Hepatocyte (in vitro differentiated cells): ENCODE results near the gene NOC4L. TPM values are rescaled to one million over a fixed set of nuclear protein-coding genes. Genes with fewer than 3 reads are reported as not detected.

Source experiments
- DNase-seq: peaks from one replicate; pipeline ENCODE4 v3.0.0-alpha.2; 2016; ENCODE audit warnings: low spot score
- H2AFZ ChIP-seq: fragments of 200-600 bp; sonication (generic); 2 replicates; pipeline ENCODE4 v1.6.0; 2016; ENCODE audit warnings: antibody characterized with exemption, mild to moderate bottlenecking
- H3K27ac ChIP-seq: fragments of 200-600 bp; sonication (generic); 2 replicates; pipeline ENCODE4 v1.5.1; 2016; ENCODE audit warnings: mild to moderate bottlenecking
- H3K27me3 ChIP-seq: fragments of 200-600 bp; sonication (generic); 2 replicates; pipeline ENCODE4 v1.6.1; 2016
- H3K36me3 ChIP-seq: fragments of 200-600 bp; sonication (generic); replicated peaks from 2 replicates; pipeline ENCODE4 v1.5.1; 2016; ENCODE audit warnings: low read depth; ENCODE audit not compliant: insufficient read depth
- H3K4me1 ChIP-seq: fragments of 200-600 bp; sonication (generic); 2 replicates; pipeline ENCODE4 v1.5.1; 2016; ENCODE audit warnings: mild to moderate bottlenecking, moderate library complexity; ENCODE audit not compliant: insufficient read depth
- H3K4me2 ChIP-seq: fragments of 200-600 bp; sonication (generic); 2 replicates; pipeline ENCODE4 v1.6.0; 2016
- H3K4me3 ChIP-seq: fragments of 200-600 bp; sonication (generic); 2 replicates; pipeline ENCODE4 v1.5.1; 2016; ENCODE audit warnings: mild to moderate bottlenecking
- H3K79me2 ChIP-seq: fragments of 200-600 bp; sonication (generic); 2 replicates; pipeline ENCODE4 v1.6.0; 2017; ENCODE audit warnings: mild to moderate bottlenecking
- H3K9me2 ChIP-seq: fragments of 200-600 bp; sonication (generic); replicated peaks from 2 replicates; pipeline ENCODE4 v1.6.0; 2017; ENCODE audit warnings: mild to moderate bottlenecking; ENCODE audit not compliant: insufficient read depth
- H3K9me3 ChIP-seq: fragments of 200-600 bp; sonication (generic); 2 replicates; pipeline ENCODE4 v1.5.1; 2016; ENCODE audit warnings: low read depth, mild to moderate bottlenecking
- H4K20me1 ChIP-seq: fragments of 200-600 bp; sonication (generic); 2 replicates; pipeline ENCODE4 v1.6.0; 2016; ENCODE audit warnings: mild to moderate bottlenecking; ENCODE audit not compliant: insufficient read depth, poor library complexity, severe bottlenecking
- EZH2 ChIP-seq: fragments of 200-600 bp; sonication (generic); IDR thresholded peaks from 2 replicates; pipeline ENCODE4 v1.6.1; 2016; ENCODE audit warnings: antibody characterized with exemption, mild to moderate bottlenecking, borderline replicate concordance
- EZH2phosphoT487 ChIP-seq: fragments of 200-600 bp; sonication (generic); IDR thresholded peaks from one replicate; pipeline ENCODE4 v1.6.1; 2018; ENCODE audit warnings: antibody characterized with exemption, mild to moderate bottlenecking, low read depth, moderate library complexity; ENCODE audit not compliant: unreplicated experiment, severe bottlenecking
- WGBS: methylation state at CpG from one replicate; pipeline ENCODE4 v1.1.6; 2016; ENCODE audit warnings: low lambda C conversion rate; ENCODE audit errors: missing lambda C conversion rate; 5-methylcytosine and 5-hydroxymethylcytosine counted together
- polyA plus RNA-seq: library from polyadenylated mRNA; unstranded; fragments of >200 nt; fragmentation: Nextera tagmentation; extraction: Ambion mirVana; gene quantifications from 2 replicates; pipeline ENCODE4 v1.2.1, GENCODE V29; 2016
- total RNA-seq: library from RNA; depleted of rRNA; stranded (reverse); fragments of >200 nt; gene quantifications from 2 replicates; pipeline ENCODE4 v1.2.3, GENCODE V29; 2014
- TF ChIP-seq, protein P1 (sequence below): fragments of 200-600 bp; sonication (generic); IDR thresholded peaks from 2 replicates; pipeline ENCODE4 v1.5.1; 2016; ENCODE audit warnings: antibody characterized with exemption, mild to moderate bottlenecking; ENCODE audit not compliant: poor library complexity

Gene NOC4L
- total and polyA plus RNA-seq, 2 experiments from 2014 or later = 8.9 to 31.8 TPM

DNA sequence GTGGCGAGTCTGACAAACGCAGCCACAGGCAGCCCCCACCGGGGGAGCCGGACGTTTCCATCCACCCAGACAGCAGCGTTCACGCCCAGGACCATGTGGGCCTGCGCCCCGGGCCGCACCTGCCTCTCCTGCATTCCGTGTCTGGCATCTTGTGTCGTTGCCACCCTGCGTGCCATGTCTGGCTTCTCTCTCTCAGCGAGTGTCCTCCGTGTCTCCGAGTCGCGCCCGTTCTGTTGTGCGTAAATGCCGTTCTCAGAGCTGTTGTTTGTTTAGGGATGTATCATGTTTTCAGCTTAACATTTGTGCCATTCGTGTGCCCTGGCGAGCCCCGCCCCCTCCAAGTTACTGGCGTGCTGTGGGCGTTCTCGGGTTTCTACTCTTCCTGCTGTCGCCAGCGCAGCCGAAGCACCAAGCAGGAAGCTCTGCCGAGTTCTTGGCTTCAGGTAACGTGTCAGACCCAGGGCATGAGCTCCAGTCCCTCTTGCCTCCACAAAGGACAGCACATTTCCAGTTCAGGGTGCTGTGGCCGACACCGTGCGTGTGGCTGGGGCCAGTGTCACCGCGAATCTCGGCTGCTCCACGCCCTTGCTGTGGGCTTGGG lies 34.6 kb downstream of the NOC4L start:
- H3K36me3 ChIP-seq = no peaks in the 10 kb centered on the region
- H3K9me2 ChIP-seq = no peaks in the 10 kb centered on the region
- whole genome bisulfite sequencing = 74% methylated on average over 39 of the region's 39 CpGs
- no peaks in the 10 kb centered on the region for H3K4me1 ChIP-seq
- no peak overlapping the region for H2AFZ ChIP-seq
- H3K27ac ChIP-seq = no peak overlapping the region
- TF ChIP-seq EZH2phosphoT487 (no peak), EZH2 (no peak)
- TF ChIP-seq, protein P1, sequence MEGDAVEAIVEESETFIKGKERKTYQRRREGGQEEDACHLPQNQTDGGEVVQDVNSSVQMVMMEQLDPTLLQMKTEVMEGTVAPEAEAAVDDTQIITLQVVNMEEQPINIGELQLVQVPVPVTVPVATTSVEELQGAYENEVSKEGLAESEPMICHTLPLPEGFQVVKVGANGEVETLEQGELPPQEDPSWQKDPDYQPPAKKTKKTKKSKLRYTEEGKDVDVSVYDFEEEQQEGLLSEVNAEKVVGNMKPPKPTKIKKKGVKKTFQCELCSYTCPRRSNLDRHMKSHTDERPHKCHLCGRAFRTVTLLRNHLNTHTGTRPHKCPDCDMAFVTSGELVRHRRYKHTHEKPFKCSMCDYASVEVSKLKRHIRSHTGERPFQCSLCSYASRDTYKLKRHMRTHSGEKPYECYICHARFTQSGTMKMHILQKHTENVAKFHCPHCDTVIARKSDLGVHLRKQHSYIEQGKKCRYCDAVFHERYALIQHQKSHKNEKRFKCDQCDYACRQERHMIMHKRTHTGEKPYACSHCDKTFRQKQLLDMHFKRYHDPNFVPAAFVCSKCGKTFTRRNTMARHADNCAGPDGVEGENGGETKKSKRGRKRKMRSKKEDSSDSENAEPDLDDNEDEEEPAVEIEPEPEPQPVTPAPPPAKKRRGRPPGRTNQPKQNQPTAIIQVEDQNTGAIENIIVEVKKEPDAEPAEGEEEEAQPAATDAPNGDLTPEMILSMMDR = no peak
- peaks cover 37% of the 10 kb centered on the region for H3K27me3 ChIP-seq
- no peaks in the 10 kb centered on the region for H3K79me2 ChIP-seq
- H3K4me3 ChIP-seq = no peak overlapping the region
- H3K4me2 ChIP-seq = no peak overlapping the region
- DNase-seq = no peak
- H3K9me3 ChIP-seq = no peaks in the 10 kb centered on the region
- H4K20me1 ChIP-seq = no peaks in the 10 kb centered on the region

DNA sequence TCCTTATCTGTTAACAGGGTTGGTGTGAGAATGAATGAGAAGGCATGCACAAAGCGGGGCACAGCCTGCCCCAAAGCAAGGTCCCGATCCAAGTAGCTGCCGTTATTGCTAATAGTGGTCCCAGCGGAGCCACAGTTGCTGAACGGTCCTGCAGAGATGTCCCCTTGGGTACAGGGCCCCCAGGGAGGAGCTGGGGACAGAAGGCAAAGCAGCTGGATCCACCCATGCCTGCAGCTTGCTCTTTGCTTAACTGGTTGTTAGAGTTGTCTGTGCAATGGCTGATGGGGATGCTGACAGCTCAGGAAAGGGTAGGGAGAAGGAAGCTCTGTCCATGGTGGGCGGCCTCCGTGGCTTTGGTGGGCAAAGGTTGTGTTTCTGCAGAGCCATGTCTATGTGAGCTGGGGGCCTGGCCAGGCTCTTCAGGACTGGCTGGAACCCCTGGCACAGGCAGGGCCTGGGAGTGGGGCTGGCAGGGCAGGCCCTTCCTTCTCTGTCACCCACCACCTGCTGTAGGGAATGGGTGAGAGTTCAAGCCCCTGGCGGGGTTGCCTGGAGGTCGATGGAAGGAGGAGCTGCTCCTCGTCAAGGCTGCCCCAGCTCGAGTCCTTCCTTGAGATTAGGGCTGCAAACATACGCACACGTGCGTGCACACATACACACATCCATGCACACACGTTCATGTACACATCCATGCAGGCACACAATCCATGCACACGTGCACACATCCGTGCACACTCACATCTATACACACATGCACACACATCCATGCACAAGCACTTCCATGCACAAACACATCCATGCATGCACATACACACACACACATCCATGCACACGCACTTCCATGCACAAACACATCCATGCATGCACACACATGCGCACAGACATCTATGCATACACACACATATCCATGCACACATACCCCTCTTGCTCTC lies 35.4 kb downstream of the NOC4L start:
- Histone ChIP-seq H3K4me1 (no peaks in the 10 kb centered on the region), H3K36me3 (no peaks in the 10 kb centered on the region), H3K4me2 (no peak overlapping the region), H3K9me3 (no peaks in the 10 kb centered on the region), H3K4me3 (no peak overlapping the region), H2AFZ (no peak overlapping the region), H3K27ac (no peak overlapping the region), H3K27me3 (peaks cover 45% of the 10 kb centered on the region), H3K79me2 (no peaks in the 10 kb centered on the region), H3K9me2 (no peaks in the 10 kb centered on the region), H4K20me1 (no peaks in the 10 kb centered on the region)
- 90% methylated on average over 19 of the region's 19 CpGs for WGBS
- DNase-seq = no peak
- TF ChIP-seq, protein P1 = no peak
- TF ChIP-seq EZH2phosphoT487 (no peak), EZH2 (no peak)

DNA sequence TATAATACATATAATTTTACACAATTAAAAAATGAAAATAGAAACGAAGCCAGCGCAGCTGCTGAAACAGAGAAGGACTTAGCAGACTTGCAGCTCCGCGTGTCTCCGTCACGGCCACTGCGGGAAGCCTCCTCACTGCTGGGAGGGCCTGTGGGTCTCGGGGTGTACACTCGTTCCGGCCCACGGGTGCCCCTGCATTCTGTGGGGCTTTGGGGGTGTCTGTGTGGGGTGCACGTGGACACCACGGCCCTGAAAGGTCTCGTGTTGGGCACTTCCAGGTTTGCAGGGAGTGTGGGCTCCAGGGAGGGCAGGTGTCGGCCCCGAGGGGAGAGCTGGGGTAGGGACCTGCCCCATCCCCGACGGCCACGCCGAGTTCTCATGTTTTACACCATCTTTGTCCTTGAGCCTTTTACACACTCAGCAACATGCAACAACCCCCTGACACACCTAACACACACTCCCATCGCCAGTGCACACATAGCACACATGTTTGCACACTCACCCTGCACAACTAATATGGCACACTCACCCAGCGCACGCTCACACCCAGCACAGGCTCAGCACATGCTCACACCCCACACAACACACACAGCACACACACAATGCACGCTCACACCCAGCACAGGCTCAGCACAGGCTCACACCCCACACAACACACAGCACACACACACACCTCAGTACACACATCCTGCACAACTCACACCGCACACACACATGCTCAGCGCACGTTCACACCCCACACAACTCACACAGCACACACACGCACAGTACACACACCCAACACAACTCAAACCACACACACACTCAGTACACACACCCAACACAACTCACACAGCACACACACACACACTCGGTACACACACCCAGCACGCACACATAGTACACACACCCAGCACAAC lies 36.6 kb downstream of the NOC4L start:
- Histone ChIP-seq H4K20me1 (no peaks in the 10 kb centered on the region), H2AFZ (no peak overlapping the region), H3K27me3 (peaks cover 54% of the 10 kb centered on the region), H3K4me1 (no peaks in the 10 kb centered on the region), H3K9me3 (no peaks in the 10 kb centered on the region), H3K9me2 (no peaks in the 10 kb centered on the region), H3K4me2 (no peak overlapping the region), H3K4me3 (no peak overlapping the region), H3K36me3 (no peaks in the 10 kb centered on the region), H3K27ac (no peak overlapping the region), H3K79me2 (no peaks in the 10 kb centered on the region)
- 90% methylated on average over 30 of the region's 30 CpGs for WGBS
- DNase-seq = no peak
- TF ChIP-seq, protein P1 = no peak
- TF ChIP-seq EZH2 = no peak
